ENCODE results near the gene IGFBP6.

Gene IGFBP6

GRCh38 chr12:53059434-53060063 is 37.9 kb upstream of the IGFBP6 start:
- no peak for DNase-seq (ENCODE audit: low read depth)

GRCh38 chr12:53060064-53060720 is 37.3 kb upstream of the IGFBP6 start:
- DNase-seq (ENCODE audit: low read depth), result no peak

- DNase-seq (ENCODE audit: low read depth), result no peak
Observed at GRCh38 chr12:53060721-53061276, 36.7 kb upstream of the IGFBP6 start.

DNA sequence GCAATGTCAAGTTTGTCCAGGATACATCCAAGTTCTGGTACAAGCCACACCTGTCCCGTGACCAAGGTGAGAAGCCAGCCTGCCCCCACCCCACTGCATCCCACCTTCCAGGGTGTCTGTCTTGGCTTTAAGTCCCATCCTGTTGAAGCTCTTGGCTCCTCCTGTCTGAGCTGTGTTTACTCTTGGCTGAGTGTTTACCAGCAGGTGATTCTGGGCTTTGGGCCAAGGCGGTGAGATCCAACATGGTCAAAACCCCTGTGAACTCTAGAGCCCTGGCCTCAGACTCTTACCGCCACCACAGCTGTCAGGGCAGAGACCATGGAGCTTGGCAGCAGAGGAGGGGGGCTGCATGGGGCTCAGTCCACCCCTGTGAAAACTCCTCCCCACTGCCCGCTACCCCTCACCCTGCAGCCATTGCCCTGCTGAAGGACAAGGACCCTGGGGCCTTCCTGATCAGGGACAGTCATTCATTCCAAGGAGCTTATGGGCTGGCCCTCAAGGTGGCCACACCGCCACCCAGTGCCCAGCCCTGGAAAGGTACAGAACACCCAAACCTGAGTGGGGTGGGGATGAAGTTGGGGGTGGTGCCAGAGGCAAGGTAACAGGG is 36.0 kb upstream of the IGFBP6 start:
- DNase-seq (ENCODE audit: low read depth), result no peak

- DNase-seq (ENCODE audit: low read depth), result no peak
Observed at GRCh38 chr12:53062011-53062961, 35.2 kb upstream of the IGFBP6 start.

DNA sequence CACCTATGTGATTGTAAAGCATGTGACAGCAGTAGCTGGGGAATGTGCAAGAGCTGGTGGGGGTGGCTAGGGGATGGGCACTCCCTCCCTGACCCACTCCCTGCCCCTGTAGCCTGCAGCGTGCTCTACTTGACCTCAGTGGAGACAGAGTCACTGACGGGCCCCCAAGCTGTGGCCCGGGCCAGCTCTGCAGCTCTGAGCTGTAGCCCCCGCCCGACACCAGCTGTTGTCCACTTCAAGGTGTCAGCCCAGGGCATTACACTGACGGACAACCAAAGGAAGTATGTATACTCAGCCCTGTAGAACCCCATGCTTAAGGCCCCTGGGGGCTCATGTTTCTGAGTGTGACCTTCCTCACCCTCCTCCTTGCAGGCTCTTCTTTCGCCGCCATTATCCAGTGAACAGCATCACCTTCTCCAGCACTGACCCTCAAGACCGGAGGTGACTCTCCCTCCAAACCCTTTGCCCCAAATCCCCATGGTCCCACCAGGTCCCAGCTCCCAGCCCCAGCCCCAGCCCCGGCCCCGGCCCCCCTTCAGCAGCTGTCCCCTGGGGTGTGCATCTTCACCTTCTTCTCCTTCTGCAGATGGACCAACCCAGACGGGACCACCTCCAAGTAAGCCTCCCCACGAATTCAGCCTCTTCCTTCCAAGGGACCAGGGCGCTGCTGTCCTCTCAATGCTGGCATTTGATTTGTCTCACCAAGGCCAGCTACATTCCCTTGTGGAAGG is 34.3 kb upstream of the IGFBP6 start:
- no peak for DNase-seq (ENCODE audit: low read depth)

GRCh38 chr12:53063708-53064612 is 33.5 kb upstream of the IGFBP6 start:
- DNase-seq (ENCODE audit: low read depth), result no peak

DNA sequence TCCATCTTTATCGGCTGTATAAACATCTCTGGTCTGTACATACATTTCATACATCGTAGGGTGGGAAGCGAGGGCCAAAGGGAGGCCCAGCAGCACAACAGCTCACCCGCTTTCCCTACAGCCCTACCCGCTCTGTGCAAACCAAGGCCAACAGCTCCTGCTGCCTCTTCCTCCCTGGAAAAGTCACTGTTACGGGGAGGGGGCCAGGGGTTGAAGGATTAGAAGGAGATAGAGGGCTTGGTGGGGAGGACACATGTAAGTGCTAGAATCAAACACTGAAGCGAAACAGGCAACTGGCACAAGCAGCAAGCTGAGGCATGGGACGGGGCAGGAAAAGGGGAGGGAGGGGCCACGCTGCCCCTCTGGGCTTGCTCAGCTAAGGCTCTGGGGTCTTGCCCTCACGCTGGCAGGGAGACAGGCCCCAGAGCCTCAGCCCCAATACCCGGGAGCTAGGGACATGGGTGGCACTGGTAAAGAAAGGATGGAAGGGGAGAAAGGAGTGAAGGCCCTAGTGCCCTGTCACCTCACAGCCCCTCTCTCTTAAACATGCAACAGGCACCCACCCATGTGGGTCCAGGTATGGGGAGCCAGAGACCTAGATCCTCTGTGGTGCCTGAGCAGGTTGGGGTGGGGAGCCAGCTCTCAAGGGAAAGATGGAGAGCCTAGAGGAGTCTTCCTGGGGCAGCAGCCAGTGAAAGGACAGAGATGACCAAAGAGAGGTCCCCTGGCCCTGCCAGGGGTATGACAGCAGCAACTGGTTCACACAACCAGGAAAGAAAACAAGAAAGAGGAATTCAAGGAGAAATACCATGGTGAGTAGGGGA is 32.6 kb upstream of the IGFBP6 start:
- DNase-seq (ENCODE audit: low read depth), result no peak

DNA sequence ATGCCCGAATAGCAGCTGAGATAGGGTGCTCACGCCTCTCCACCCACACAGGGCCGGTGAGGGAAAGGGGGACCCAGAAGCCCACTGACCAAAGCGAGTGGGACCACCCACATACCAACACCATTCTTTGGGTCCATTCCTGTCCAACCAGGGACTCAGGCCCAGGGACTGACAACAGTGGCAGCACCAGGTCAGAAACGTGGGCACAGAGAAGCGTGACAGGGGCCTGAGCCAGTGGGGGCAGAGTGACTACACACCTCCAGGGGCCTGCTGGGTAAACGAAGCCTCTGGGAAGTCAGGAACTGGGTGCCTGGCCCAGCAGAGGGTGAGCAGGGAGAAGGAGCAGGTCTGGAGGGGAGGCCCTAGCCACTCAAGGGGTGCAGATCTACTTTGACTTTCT is 32.0 kb upstream of the IGFBP6 start:
- no peak for DNase-seq (ENCODE audit: low read depth)

DNA sequence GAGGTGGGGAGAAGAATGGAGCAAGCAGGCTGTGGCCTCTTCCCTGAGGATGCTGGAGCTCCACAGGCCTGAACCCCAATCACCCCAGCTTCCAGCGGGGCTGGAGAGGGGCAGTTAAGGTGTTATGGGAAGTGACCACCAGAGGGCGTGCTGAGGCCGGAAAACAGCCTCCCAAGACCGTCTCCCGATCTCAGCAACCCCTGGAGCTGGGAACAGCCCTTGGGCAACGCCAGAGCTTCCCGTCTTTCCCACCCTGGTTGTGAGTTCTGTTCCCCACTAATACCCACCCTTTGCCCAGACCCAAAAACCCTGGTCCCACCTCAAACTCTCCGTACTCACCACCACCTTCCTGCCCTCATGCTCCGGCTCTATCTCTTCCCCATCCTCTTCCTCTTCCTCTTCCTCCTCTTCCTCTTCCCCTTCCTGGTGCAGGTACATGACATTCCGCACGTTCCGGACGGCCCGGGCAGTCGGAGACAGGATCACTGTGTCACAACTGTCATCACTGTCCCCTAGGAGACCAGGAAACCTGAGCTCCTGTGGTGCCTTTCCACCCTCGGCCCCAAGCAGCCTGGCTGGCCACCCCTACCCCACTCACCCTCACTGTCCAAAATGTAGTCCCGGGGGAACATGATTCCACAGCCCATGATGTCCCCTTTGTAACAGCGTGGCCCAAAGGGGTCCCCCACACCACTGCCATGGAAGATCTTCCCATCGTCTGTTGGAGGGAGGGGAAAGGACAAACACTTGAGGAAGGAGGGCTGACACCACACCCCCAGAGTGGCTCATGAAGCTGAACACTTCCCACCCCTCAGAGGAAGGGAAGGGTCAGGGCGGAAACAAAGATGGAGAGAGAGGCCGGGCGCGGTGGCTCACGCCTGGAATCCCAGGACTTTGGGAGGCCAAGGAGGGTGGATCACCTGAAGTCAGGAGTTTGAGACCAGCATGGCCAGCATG is 31.2 kb upstream of the IGFBP6 start:
- DNase-seq (ENCODE audit: low read depth), result peak; percentile 58

- no peak for DNase-seq (ENCODE audit: low read depth)
Observed at GRCh38 chr12:53067074-53067992, 30.1 kb upstream of the IGFBP6 start.

DNA sequence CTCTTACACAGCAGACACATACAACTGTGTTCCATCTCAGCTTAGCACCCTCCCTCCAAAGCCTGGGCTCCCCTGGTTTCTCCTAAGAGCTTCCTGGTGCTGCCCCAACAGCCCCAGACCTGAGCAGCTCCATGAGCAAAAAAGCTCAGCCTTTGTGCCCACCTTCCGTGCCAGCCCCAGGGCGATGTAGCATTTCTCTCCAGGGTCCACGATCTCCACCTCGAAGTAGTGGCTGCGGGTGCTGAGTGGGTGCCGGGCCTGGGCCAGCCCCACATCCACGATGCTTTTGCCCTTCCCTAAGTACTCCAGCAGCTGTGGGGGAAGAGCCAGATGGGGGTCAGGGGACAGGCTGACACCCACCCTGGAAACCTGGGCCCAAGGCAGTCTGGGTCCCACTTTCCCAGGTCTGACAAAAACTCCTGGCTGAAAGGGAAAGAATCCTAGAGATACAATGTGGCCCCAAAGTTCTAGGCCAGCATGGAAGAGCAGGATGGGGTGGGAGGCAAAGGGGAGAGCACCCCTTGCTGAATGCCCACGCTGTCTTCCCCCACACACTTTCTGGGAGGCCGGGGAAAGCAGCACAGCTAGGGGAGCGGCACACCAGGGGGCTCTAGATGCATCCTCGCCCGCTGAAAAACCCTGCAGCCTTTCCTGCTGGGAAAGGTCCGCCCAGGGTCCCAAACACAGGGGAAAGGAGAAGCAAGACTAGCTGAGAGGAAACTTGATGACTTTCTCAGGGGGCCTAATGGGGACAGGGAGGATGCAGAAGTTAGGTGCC is 29.3 kb upstream of the IGFBP6 start:
- DNase-seq (ENCODE audit: low read depth), result no peak

- no peak for DNase-seq (ENCODE audit: low read depth)
Observed at GRCh38 chr12:53068811-53069585, 28.5 kb upstream of the IGFBP6 start.

DNA sequence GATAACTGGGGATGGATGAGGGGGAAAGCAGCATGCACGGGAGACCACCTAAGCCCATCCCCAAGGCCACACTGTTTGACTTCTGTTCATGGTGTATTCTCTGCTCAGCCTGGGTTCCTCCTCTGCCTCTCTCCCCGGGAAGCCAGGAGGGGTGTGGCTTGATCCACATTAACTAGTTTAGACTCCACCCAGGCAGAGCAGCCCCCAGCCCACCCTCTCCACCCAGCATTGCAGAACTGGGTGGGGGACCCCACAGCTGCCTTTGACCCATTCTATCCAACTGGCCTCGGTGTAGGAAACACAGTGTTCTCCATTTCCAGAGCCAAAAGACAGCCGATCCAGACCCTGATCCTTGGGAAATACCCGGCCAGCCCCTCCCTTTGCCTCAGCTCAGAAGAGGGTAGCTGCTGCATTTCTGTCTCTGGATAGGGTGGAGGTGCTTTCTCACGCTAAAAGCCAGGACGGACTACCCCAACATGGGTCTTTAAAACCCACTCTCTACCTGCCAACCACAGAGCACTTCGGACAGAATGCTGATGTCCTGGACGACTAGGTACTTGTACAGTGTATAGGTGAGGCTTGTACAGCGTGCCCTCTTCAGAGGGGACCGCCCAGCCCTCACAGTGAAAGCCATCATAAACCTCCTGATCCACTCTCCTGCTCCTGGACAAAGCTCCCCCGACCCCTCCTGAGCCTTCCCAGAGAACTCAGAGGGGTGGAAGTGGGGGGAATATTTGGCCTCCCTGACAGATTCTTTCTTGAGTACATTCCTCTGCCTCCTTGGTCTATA is 27.7 kb upstream of the IGFBP6 start:
- no peak for DNase-seq (ENCODE audit: low read depth)
